Activated naive CD4-positive, alpha-beta T cell (primary cell): Measurements from ENCODE around the gene UROS.

Experiments used
- DNase-seq, 4 experiments: peaks; one replicate each; lab custom pipeline; 2025; lab: John Stamatoyannopoulos, UW

Gene UROS

GRCh38 chr10:125822878-125823662 lies at the start of gene UROS, which contains the start of gene BCCIP:
TSS of gene UROS (minus strand) at chr10:125823258. CDS start at chr10:125816499, 6,759 bp downstream.
TSS of gene BCCIP (plus strand) at chr10:125823546. CDS start at chr10:125823558, 12 bp downstream.
- DNase-seq: peak; percentile 80 to 84 (median 82)

- DNase-seq: no peak
These were observed 48.3 kb upstream of the UROS start for GRCh38 chr10:125871338-125871737.

- no peak for DNase-seq
These were observed 45.4 kb upstream of the UROS start for GRCh38 chr10:125868372-125868975.

- DNase-seq: no peak
These were observed 43.5 kb upstream of the UROS start for GRCh38 chr10:125866421-125867029.

GRCh38 chr10:125865120-125865519 lies 42.1 kb upstream of the UROS start:
- DNase-seq: no peak

- no peak for DNase-seq
These were observed 36.2 kb upstream of the UROS start for GRCh38 chr10:125859128-125859817.

GRCh38 chr10:125857185-125857760 lies 34.2 kb upstream of the UROS start:
- no peak for DNase-seq

GRCh38 chr10:125852487-125852886 lies 29.4 kb upstream of the UROS start:
- DNase-seq: no peak

- DNase-seq: no peak
These were observed 28.0 kb upstream of the UROS start for GRCh38 chr10:125850766-125851731.

- no peak for DNase-seq
These were observed 26.4 kb upstream of the UROS start for GRCh38 chr10:125849448-125849847.

GRCh38 chr10:125848857-125849256 lies 25.8 kb upstream of the UROS start:
- DNase-seq: no peak

- DNase-seq: no peak
These were observed 25.3 kb upstream of the UROS start for GRCh38 chr10:125848371-125848770.

- no peak for DNase-seq
These were observed 23.8 kb upstream of the UROS start for GRCh38 chr10:125846894-125847293.

- DNase-seq: no peak
These were observed 22.6 kb upstream of the UROS start for GRCh38 chr10:125845617-125846016.

- DNase-seq: no peak
These were observed 21.7 kb upstream of the UROS start for GRCh38 chr10:125844751-125845221.

- DNase-seq: no peak
These were observed 20.7 kb upstream of the UROS start for GRCh38 chr10:125843603-125844329.

- DNase-seq: no peak
These were observed 17.9 kb upstream of the UROS start for GRCh38 chr10:125840955-125841354.

- no peak for DNase-seq
These were observed 17.3 kb upstream of the UROS start for GRCh38 chr10:125840406-125840805.

- DNase-seq: no peak
These were observed 15.9 kb upstream of the UROS start for GRCh38 chr10:125838802-125839575.
